WTC11 (cell line): Measurements from ENCODE around the gene GPR137B. TPM values are rescaled to one million over a fixed set of nuclear protein-coding genes. Genes with fewer than 3 reads are reported as not detected.

Experiments used
- ATAC-seq: fragments of 200-7000 bp; cut with Tn5 transposase; 2 replicates; pipeline ENCODE4 v1.10.0; 2021; ENCODE audit warnings: mild to moderate bottlenecking, moderate library complexity
- CTCF ChIA-PET: fragments of 300-600 bp; sonication (Branson Sonifier 250); formaldehyde crosslinking; loops from one replicate; lab custom pipeline; 2021; ENCODE audit warnings: antibody characterized with exemption; lab: Charles Lee
- POLR2A ChIA-PET: fragments of 350-600 bp; sonication (Branson Sonifier 250); formaldehyde crosslinking; loops from one replicate; lab custom pipeline; 2021; ENCODE audit warnings: antibody characterized with exemption; lab: Charles Lee
- DNase-seq: peaks from one replicate; pipeline ENCODE4 v3.0.0; 2021; ENCODE audit warnings: low spot score
- H3K27ac Mint-ChIP-seq: 2 replicates; pipeline ENCODE4 v1.8.0; 2021; ENCODE audit warnings: mixed read lengths
- H3K27me3 Mint-ChIP-seq: 2 replicates; pipeline ENCODE4 v1.8.0; 2021; ENCODE audit warnings: low read depth, mild to moderate bottlenecking, moderate library complexity, mixed read lengths
- H3K36me3 Mint-ChIP-seq: 2 replicates; pipeline ENCODE4 v1.8.0; 2021; ENCODE audit warnings: mixed read lengths
- H3K4me1 Mint-ChIP-seq: 2 replicates; pipeline ENCODE4 v1.8.0; 2022; ENCODE audit warnings: mixed read lengths
- H3K4me3 Mint-ChIP-seq: 2 replicates; pipeline ENCODE4 v1.8.0; 2021; ENCODE audit warnings: mild to moderate bottlenecking, moderate library complexity, mixed read lengths
- H3K9me3 Mint-ChIP-seq: 2 replicates; pipeline ENCODE4 v1.8.0; 2021; ENCODE audit warnings: mixed read lengths
- AR ChIP-seq: fragments of 250-450 bp; sonication (Bioruptor Pico); IDR thresholded peaks from 2 replicates; pipeline ENCODE4 v1.9.0; 2021; ENCODE audit warnings: mild to moderate bottlenecking
- ATF6 ChIP-seq: sonication (generic); formaldehyde crosslinking; IDR thresholded peaks from 2 replicates; pipeline ENCODE4 v1.8.1; 2023; ENCODE audit warnings: mild to moderate bottlenecking, missing genetic modification reagents
- CREB1 ChIP-seq: sonication (generic); formaldehyde crosslinking; IDR thresholded peaks from 2 replicates; pipeline ENCODE4 v1.8.0; 2023; ENCODE audit warnings: mild to moderate bottlenecking, missing genetic modification reagents
- GRHL2 ChIP-seq: fragments of 250-450 bp; sonication (Bioruptor Pico); IDR thresholded peaks from 2 replicates; pipeline ENCODE4 v1.8.0; 2022; ENCODE audit warnings: mild to moderate bottlenecking, moderate library complexity; ENCODE audit not compliant: insufficient replicate concordance, severe bottlenecking
- HMGA2 ChIP-seq: fragments of 250-450 bp; sonication (Bioruptor Pico); IDR thresholded peaks from 2 replicates; pipeline ENCODE4 v1.4.0; 2021; ENCODE audit warnings: mild to moderate bottlenecking, moderate library complexity
- SMAD3 ChIP-seq: sonication (generic); formaldehyde crosslinking; IDR thresholded peaks from 2 replicates; pipeline ENCODE4 v1.8.0; 2022; ENCODE audit warnings: missing genetic modification reagents, mild to moderate bottlenecking, borderline replicate concordance
- SMAD4 ChIP-seq: sonication (generic); formaldehyde crosslinking; IDR thresholded peaks from 2 replicates; pipeline ENCODE4 v1.8.0; 2022; ENCODE audit warnings: mild to moderate bottlenecking, missing genetic modification reagents
- ZNF532 ChIP-seq: fragments of 250-450 bp; sonication (Bioruptor Pico); IDR thresholded peaks from 2 replicates; pipeline ENCODE4 v1.9.0; 2021; ENCODE audit warnings: mild to moderate bottlenecking, borderline replicate concordance
- ZSCAN18 ChIP-seq: fragments of 250-450 bp; sonication (Bioruptor Pico); IDR thresholded peaks from 2 replicates; pipeline ENCODE4 v2.1.2; 2022; ENCODE audit warnings: mild to moderate bottlenecking, moderate library complexity
- total RNA-seq: library from RNA; stranded (reverse); gene quantifications from 3 replicates; pipeline ENCODE4 v1.2.3, GENCODE V29; 2021
- TF ChIP-seq, protein P1 (sequence below): sonication (generic); formaldehyde crosslinking; IDR thresholded peaks from 2 replicates; pipeline ENCODE4 v1.8.1; 2022; ENCODE audit warnings: low read depth, mild to moderate bottlenecking, moderate library complexity, missing genetic modification reagents, borderline replicate concordance
- TF ChIP-seq, protein P2 (sequence below): fragments of 250-450 bp; sonication (Bioruptor Pico); conservative IDR thresholded peaks from 2 replicates; pipeline ENCODE4 v1.9.0; 2021; ENCODE audit warnings: mild to moderate bottlenecking
- TF ChIP-seq, protein P3 (sequence below): sonication (generic); formaldehyde crosslinking; IDR thresholded peaks from 2 replicates; pipeline ENCODE4 v1.8.1; 2022; ENCODE audit warnings: mild to moderate bottlenecking, moderate library complexity, missing genetic modification reagents

GPR137B gene
- total RNA-seq, 1 experiment from 2014 or later = 6.3 TPM

DNA sequence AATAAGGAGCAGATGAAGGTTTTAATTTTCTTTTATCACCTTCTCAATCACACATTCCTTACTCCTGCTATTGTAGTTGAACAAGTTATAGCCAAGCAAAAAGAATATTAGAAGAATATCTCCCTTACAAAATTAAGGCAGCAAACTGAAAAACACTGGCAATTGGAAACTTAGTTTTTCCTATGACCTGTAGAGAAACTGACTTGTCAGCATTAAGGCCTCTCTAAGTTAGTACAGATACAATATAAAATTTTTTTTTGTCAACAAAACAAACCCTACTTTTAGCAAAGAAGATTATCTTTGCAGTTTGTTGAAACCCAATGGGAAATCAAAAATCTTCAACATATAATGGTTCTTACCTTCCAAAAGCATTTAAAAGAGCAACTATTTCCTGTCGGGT, 78.1 kb downstream of the GPR137B start (continued):
- TF ChIP-seq AR (no peak), ATF6 (CRISPR knock-in tag) (no peak), ZNF532 (CRISPR knock-in tag) (no peak)

DNA sequence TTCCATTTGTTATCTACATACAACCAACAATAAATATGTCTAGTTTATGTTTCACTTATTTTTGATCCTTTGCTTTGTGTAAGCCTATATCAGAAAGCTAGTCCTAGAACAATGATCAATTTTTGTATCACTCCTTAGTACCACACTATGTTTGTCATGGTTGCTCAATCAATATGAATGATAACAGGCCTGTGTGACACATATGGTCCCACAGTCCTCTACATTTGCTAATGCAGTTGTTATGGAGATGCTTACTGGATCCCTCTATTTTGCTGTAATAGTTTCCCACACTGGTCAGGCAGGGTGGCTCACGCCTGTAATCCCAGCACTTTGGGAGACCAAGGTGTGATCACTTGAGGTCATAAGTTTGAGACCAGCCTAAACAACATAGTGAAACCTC, 80.3 kb downstream of the GPR137B start:
- DNase-seq (no peak), ATAC-seq (no peak)
- no peaks in the 10 kb centered on the region for H3K9me3 Mint-ChIP-seq
- no peaks in the 10 kb centered on the region for H3K4me1 Mint-ChIP-seq
- TF ChIP-seq ATF6 (CRISPR knock-in tag) = no peak
- H3K4me3 Mint-ChIP-seq = no peak overlapping the region
- CTCF ChIA-PET = no interaction called here
- POLR2A ChIA-PET = no interaction called here
- no peaks in the 10 kb centered on the region for H3K36me3 Mint-ChIP-seq
- H3K27me3 Mint-ChIP-seq = no peaks in the 10 kb centered on the region
- H3K27ac Mint-ChIP-seq = no peak overlapping the region

DNA sequence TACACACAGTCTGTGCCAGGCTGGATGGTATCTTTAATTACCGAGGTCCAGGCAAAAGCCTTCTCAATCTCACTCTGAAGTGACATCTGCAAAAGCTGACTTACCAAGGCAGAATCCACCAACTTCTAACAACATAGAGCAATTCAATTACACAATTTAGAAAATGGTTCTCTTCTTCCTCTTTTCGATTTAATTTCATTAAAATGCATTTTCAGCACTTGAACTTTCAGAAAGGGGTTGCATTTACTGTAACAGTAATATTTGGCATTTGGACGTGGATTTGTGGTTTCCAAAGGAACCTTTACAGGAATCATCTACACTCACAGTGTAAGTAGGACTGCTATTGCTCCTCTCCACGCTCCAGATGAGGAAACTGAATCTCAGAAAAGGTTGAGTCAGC, 86.1 kb downstream of the GPR137B start:
- no peak for TF ChIP-seq GRHL2
- ChIA-PET POLR2A (no interaction called here), CTCF (no interaction called here)
- H3K27me3 Mint-ChIP-seq = no peaks in the 10 kb centered on the region
- H3K36me3 Mint-ChIP-seq = no peaks in the 10 kb centered on the region
- no peak overlapping the region for H3K27ac Mint-ChIP-seq
- no peaks in the 10 kb centered on the region for H3K4me1 Mint-ChIP-seq
- ATAC-seq (no peak), DNase-seq (no peak)
- H3K4me3 Mint-ChIP-seq = no peak overlapping the region
- H3K9me3 Mint-ChIP-seq = no peaks in the 10 kb centered on the region

GRCh38 chr1:236235116-236235515, 92.8 kb downstream of the GPR137B start:
- Mint-ChIP-seq H3K4me1 (no peaks in the 10 kb centered on the region), H3K27me3 (no peaks in the 10 kb centered on the region), H3K9me3 (no peaks in the 10 kb centered on the region), H3K27ac (no peak overlapping the region), H3K4me3 (no peak overlapping the region), H3K36me3 (no peaks in the 10 kb centered on the region)
- ATAC-seq (no peak), DNase-seq (no peak)
- ChIA-PET CTCF (no interaction called here), POLR2A (no interaction called here)
- TF ChIP-seq SMAD3 (CRISPR knock-in tag) (no peak), CREB1 (CRISPR knock-in tag) (no peak), ZSCAN18 (CRISPR knock-in tag) (no peak), SMAD4 (CRISPR knock-in tag) (no peak), HMGA2 (CRISPR knock-in tag) (no peak)
- TF ChIP-seq, protein P1, sequence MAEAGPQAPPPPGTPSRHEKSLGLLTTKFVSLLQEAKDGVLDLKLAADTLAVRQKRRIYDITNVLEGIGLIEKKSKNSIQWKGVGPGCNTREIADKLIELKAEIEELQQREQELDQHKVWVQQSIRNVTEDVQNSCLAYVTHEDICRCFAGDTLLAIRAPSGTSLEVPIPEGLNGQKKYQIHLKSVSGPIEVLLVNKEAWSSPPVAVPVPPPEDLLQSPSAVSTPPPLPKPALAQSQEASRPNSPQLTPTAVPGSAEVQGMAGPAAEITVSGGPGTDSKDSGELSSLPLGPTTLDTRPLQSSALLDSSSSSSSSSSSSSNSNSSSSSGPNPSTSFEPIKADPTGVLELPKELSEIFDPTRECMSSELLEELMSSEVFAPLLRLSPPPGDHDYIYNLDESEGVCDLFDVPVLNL (CRISPR knock-in tag) = no peak
- TF ChIP-seq, protein P2, sequence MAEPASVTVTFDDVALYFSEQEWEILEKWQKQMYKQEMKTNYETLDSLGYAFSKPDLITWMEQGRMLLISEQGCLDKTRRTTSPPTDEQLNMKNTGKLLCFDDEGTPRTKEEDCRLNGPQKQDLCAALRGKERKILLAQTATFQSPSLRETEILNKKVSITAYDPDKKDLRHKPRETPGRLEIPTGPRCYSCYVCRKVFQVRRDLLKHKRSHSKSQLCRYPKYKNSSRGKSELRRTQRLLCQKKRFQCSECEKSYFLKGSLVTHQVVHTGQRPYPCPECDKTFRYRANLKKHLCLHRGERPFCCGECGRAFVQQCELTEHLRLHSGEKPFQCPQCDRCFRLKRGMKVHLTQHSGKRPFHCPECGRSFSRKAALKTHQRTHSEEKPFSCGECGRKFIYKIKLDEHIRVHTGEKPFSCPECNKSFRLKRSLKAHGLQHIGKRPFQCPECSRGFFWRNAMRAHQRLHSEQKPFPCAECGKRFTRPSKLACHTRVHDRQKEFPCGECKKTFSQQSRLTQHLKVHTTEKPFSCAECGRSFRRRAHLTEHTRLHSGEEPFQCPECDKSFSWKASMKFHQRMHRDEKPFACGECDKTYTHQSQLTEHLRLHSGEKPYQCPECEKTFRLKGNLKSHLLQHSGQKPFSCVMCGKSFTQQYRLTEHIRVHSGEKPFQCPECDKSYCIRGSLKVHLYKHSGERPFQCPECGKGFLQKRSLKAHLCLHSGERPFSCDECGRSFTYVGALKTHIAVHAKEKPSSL (CRISPR knock-in tag) = no peak
- TF ChIP-seq, protein P3, sequence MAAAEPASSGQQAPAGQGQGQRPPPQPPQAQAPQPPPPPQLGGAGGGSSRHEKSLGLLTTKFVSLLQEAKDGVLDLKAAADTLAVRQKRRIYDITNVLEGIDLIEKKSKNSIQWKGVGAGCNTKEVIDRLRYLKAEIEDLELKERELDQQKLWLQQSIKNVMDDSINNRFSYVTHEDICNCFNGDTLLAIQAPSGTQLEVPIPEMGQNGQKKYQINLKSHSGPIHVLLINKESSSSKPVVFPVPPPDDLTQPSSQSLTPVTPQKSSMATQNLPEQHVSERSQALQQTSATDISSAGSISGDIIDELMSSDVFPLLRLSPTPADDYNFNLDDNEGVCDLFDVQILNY (CRISPR knock-in tag) = no peak
